Measurements from ENCODE around the gene RECQL5.
"Not testable (repeated sequence)": the region's sequence is repeated elsewhere in the genome, so short reads cannot be mapped to it uniquely, and the experiment has no call there.

DNA sequence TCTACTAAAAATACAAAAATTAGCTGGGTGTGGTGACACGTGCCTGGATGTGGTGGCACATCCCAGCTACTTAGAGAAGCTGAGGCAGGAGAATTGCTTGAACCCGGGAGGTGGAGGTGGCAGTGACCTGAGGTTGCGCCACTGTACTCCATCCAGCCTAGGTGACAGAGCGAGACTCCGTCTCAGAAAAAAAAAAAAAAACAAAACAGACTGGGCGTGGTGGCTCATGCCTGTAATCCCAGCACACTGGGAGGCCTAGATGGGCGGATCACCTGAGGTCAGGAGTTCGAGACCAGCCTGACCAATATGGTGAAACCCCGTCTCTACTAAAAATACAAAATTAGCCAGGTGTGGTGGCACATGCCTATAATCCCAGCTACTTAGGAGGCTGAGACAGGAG is 73.5 kb downstream of the RECQL5 start:
- not testable (repeated sequence) for TF ChIP-seq POLR2A, EP300 (IDR thresholded peaks at IDR 0.05)
- TF ChIP-seq, protein P1, sequence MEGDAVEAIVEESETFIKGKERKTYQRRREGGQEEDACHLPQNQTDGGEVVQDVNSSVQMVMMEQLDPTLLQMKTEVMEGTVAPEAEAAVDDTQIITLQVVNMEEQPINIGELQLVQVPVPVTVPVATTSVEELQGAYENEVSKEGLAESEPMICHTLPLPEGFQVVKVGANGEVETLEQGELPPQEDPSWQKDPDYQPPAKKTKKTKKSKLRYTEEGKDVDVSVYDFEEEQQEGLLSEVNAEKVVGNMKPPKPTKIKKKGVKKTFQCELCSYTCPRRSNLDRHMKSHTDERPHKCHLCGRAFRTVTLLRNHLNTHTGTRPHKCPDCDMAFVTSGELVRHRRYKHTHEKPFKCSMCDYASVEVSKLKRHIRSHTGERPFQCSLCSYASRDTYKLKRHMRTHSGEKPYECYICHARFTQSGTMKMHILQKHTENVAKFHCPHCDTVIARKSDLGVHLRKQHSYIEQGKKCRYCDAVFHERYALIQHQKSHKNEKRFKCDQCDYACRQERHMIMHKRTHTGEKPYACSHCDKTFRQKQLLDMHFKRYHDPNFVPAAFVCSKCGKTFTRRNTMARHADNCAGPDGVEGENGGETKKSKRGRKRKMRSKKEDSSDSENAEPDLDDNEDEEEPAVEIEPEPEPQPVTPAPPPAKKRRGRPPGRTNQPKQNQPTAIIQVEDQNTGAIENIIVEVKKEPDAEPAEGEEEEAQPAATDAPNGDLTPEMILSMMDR (IDR thresholded peaks at IDR 0.05) = not testable (repeated sequence)

Data from tibial nerve (tissue), 4 donors.